Measurements from ENCODE around the gene NAPA.

The NAPA gene

DNA sequence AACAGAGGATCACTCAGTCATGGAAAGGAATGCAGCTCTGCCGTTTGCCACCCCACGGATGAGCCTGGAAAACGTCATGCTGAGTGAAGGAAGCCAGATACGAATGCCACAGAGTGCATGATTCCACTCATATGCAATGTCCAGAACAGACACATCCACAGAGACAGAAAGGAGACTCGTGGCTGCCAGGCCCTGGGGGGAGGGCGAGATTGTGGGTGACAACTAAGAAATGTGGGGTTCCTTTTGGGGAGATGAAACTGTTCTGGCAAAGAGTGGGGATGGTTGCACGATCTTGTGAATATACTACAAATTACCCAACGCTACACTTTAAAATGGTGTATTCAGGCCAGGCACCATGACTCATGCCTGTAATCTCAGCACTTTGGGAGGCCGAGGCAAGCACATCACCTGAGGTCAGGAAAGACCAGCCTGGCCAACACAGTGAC, 27.2 kb upstream of the NAPA start:
- Histone ChIP-seq H3K27me3 (peaks cover 53% of the 10 kb centered on the region), H3K4me1 (ENCODE audit: control insufficient read depth in 1 of 2, insufficient read depth in 1 of 2, low read depth in 1 of 2, low read length in 1 of 2) (no peaks in the 10 kb centered on the region), H3K27ac (no peak overlapping the region), H3K36me3 (no peaks in the 10 kb centered on the region), H3K4me3 (ENCODE audit: low read depth in 1 of 2, low read length in 1 of 2) (no peak overlapping the region), H3K9me3 (no peaks in the 10 kb centered on the region)
- TF ChIP-seq, protein P1, sequence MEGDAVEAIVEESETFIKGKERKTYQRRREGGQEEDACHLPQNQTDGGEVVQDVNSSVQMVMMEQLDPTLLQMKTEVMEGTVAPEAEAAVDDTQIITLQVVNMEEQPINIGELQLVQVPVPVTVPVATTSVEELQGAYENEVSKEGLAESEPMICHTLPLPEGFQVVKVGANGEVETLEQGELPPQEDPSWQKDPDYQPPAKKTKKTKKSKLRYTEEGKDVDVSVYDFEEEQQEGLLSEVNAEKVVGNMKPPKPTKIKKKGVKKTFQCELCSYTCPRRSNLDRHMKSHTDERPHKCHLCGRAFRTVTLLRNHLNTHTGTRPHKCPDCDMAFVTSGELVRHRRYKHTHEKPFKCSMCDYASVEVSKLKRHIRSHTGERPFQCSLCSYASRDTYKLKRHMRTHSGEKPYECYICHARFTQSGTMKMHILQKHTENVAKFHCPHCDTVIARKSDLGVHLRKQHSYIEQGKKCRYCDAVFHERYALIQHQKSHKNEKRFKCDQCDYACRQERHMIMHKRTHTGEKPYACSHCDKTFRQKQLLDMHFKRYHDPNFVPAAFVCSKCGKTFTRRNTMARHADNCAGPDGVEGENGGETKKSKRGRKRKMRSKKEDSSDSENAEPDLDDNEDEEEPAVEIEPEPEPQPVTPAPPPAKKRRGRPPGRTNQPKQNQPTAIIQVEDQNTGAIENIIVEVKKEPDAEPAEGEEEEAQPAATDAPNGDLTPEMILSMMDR (IDR thresholded peaks at IDR 0.05) = no peak

DNA sequence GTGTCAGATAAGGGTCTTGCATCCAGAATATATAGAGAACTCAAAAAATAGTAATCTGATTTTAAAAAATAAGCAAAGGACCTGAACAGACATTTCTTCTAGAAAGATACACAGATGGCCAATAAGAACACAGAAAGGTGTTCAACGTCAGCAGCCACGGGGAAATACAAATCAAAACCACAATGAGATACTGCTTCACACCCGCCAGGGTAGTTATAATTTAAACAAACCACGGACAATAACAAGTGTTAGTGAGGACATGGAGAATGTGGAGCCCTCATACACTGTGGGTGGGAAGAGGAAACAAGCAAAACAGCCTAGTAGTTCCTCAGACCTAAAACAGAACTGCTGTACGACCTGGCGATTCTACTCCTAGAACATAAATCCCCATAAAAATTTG, 26.7 kb upstream of the NAPA start:
- H3K27ac ChIP-seq = no peak overlapping the region
- H3K4me3 ChIP-seq (ENCODE audit: low read depth in 1 of 2, low read length in 1 of 2) = no peak overlapping the region
- H3K27me3 ChIP-seq = peaks cover 48% of the 10 kb centered on the region
- H3K9me3 ChIP-seq = no peaks in the 10 kb centered on the region
- TF ChIP-seq, protein P1 (IDR thresholded peaks at IDR 0.05) = no peak
- no peaks in the 10 kb centered on the region for H3K36me3 ChIP-seq
- H3K4me1 ChIP-seq (ENCODE audit: control insufficient read depth in 1 of 2, insufficient read depth in 1 of 2, low read depth in 1 of 2, low read length in 1 of 2) = no peaks in the 10 kb centered on the region

DNA sequence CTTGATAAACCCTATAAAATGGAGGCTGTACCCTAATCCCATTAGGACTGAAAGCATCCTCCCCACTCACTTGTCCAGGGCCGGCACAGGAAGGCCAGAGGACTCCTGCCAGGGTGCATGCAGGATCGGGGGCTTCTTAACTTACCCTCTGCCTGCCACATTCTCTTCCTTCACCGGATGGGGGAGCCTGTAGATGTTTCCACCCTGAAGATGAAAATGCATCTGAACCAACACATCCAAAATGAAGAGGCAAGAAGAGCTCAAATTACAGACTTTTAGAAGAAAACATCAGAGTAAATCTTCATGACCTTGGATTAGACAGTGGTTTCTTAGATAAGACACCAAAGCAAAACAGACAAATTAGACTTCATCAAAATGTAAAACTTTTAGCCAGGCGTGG, 25.9 kb upstream of the NAPA start:
- no peak overlapping the region for H3K4me3 ChIP-seq (ENCODE audit: low read depth in 1 of 2, low read length in 1 of 2)
- no peaks in the 10 kb centered on the region for H3K4me1 ChIP-seq (ENCODE audit: control insufficient read depth in 1 of 2, insufficient read depth in 1 of 2, low read depth in 1 of 2, low read length in 1 of 2)
- H3K27ac ChIP-seq = no peak overlapping the region
- H3K27me3 ChIP-seq = peaks cover 40% of the 10 kb centered on the region
- TF ChIP-seq, protein P1 (IDR thresholded peaks at IDR 0.05) = no peak
- no peaks in the 10 kb centered on the region for H3K36me3 ChIP-seq
- no peaks in the 10 kb centered on the region for H3K9me3 ChIP-seq

DNA sequence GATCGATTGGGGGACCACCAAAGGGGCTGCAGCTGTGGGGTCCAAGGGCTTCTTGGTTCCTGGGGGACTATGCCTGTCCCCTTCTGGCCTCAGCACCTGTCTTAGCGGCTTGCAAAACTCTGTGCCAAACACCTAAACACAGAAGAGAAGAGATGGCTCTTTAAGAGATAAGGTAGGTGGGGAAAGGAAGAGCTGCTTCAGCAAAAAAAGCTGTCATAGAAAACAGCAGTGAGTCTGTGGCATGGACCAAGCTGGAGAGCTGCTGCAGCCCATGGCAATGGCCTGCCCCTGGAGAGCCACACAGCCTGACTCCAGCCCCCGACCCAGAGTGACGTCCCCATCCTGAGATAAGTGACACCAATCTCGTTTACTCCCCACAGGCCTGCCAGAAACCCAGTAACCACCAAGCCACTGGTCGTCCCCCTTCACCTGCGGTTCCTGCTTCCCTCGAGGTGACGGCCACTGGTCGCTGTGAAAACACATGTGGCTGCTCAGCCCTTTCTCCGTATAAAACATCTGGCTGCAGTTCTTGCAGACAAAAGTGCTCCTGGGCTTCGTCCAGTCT, 25.0 kb upstream of the NAPA start:
- TF ChIP-seq, protein P1 (IDR thresholded peaks at IDR 0.05) = no peak
- Histone ChIP-seq H3K27ac (no peak overlapping the region), H3K9me3 (no peaks in the 10 kb centered on the region), H3K27me3 (peaks cover 31% of the 10 kb centered on the region), H3K4me3 (ENCODE audit: low read depth in 1 of 2, low read length in 1 of 2) (no peak overlapping the region), H3K36me3 (no peaks in the 10 kb centered on the region), H3K4me1 (ENCODE audit: control insufficient read depth in 1 of 2, insufficient read depth in 1 of 2, low read depth in 1 of 2, low read length in 1 of 2) (no peaks in the 10 kb centered on the region)

DNA sequence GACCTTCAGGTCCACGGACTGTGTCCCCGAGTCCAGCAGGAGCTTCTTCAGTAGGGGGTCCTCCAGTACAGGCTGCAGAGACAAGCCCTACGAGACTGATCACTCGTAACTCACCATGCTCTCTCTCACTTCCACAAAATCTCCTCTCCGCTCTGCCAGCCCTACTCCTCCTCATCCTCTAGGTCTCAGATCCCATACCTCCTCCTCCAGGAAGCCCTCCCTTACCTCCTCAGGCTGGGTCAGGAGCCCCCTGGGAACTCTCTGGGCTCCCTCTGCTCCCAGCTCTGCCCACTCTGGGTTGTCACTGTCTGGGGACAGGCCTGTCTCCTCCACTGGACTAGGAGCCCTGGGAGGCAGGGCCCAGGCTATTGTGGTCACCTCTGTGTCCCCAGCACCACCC, 23.9 kb upstream of the NAPA start:
- no peak overlapping the region for H3K27ac ChIP-seq
- H3K36me3 ChIP-seq = no peaks in the 10 kb centered on the region
- H3K9me3 ChIP-seq = no peaks in the 10 kb centered on the region
- TF ChIP-seq, protein P1 (IDR thresholded peaks at IDR 0.05) = no peak
- no peak overlapping the region for H3K4me3 ChIP-seq (ENCODE audit: low read depth in 1 of 2, low read length in 1 of 2)
- no peaks in the 10 kb centered on the region for H3K4me1 ChIP-seq (ENCODE audit: control insufficient read depth in 1 of 2, insufficient read depth in 1 of 2, low read depth in 1 of 2, low read length in 1 of 2)
- H3K27me3 ChIP-seq = peaks cover 21% of the 10 kb centered on the region

DNA sequence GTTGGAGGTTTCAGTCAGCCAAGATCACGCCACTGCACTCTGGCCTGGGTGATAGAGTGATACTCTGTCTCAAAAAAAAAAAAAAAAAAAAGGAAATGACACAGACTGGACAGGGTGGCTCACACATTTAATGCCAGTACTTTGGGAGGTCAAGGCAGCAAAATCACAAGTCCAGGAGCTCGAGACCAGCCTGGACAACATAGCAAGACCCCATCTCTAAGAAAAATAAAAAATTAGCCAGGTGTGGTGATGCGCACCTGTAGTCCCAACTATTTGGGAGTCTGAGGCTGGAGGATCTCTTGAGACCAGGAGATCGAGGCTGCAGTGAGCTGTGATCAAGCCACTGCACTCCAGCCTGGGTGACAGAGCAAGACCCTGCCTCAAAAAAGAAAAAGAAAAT, 22.6 kb upstream of the NAPA start:
- no peaks in the 10 kb centered on the region for H3K9me3 ChIP-seq
- no peak overlapping the region for H3K27ac ChIP-seq
- no peaks in the 10 kb centered on the region for H3K4me1 ChIP-seq (ENCODE audit: control insufficient read depth in 1 of 2, insufficient read depth in 1 of 2, low read depth in 1 of 2, low read length in 1 of 2)
- peaks cover 14% of the 10 kb centered on the region for H3K27me3 ChIP-seq
- TF ChIP-seq, protein P1 (IDR thresholded peaks at IDR 0.05) = no peak
- H3K36me3 ChIP-seq = no peaks in the 10 kb centered on the region
- no peak overlapping the region for H3K4me3 ChIP-seq (ENCODE audit: low read depth in 1 of 2, low read length in 1 of 2)

Data from neutrophil (primary cell).